ENCODE results near the gene TFF3.

TFF3 gene

GRCh38 chr21:42277593-42277992 is 37.6 kb downstream of the TFF3 start:
- no peaks in the 10 kb centered on the region for H4K20me1 ChIP-seq (ENCODE audit: low read depth, low read length)

GRCh38 chr21:42276526-42277154 is 38.6 kb downstream of the TFF3 start:
- no peak overlapping the region for H3K27ac ChIP-seq (ENCODE audit: low read depth, low read length)
- no peaks in the 10 kb centered on the region for H3K79me2 ChIP-seq (ENCODE audit: insufficient read depth, low read length)
- H3K9me2 ChIP-seq (replicated peaks; ENCODE audit: insufficient read depth, low read length): no peaks in the 10 kb centered on the region
- no peak for TF ChIP-seq EZH2phosphoT487 (conservative IDR thresholded peaks at IDR 0.05; ENCODE audit: low read length)
- TF ChIP-seq CTCF (IDR thresholded peaks at IDR 0.05; ENCODE audit: insufficient read depth, low read length, poor library complexity, severe bottlenecking): no peak
- H3K4me3 ChIP-seq (ENCODE audit: insufficient read depth, low read length, poor library complexity, severe bottlenecking): no peak overlapping the region
- H3F3A ChIP-seq (ENCODE audit: insufficient read depth): no peaks in the 10 kb centered on the region
- H3K9me3 ChIP-seq (ENCODE audit: insufficient read depth, low read length): no peaks in the 10 kb centered on the region
- no peak overlapping the region for H3K4me2 ChIP-seq (ENCODE audit: low read depth, low read length, poor library complexity, severe bottlenecking)
- H4K20me1 ChIP-seq (ENCODE audit: low read depth, low read length): no peaks in the 10 kb centered on the region
- no peaks in the 10 kb centered on the region for H3K36me3 ChIP-seq (ENCODE audit: low read length)
- H2AFZ ChIP-seq (ENCODE audit: low read depth, low read length, severe bottlenecking): no peak overlapping the region
- H3K27me3 ChIP-seq (ENCODE audit: low read length): no peaks in the 10 kb centered on the region
- no peak overlapping the region for H3K9ac ChIP-seq (ENCODE audit: low read length)

More at GRCh38 chr21:42277593-42277992, 37.6 kb downstream of the TFF3 start:
- Histone ChIP-seq H3K27ac (ENCODE audit: low read depth, low read length) (no peak overlapping the region), H3K36me3 (ENCODE audit: low read length) (no peaks in the 10 kb centered on the region), H3K9me3 (ENCODE audit: insufficient read depth, low read length) (no peaks in the 10 kb centered on the region), H3F3A (ENCODE audit: insufficient read depth) (no peaks in the 10 kb centered on the region), H2AFZ (ENCODE audit: low read depth, low read length, severe bottlenecking) (no peak overlapping the region), H3K9me2 (replicated peaks; ENCODE audit: insufficient read depth, low read length) (no peaks in the 10 kb centered on the region), H3K4me2 (ENCODE audit: low read depth, low read length, poor library complexity, severe bottlenecking) (no peak overlapping the region), H3K79me2 (ENCODE audit: insufficient read depth, low read length) (no peaks in the 10 kb centered on the region), H3K4me3 (ENCODE audit: insufficient read depth, low read length, poor library complexity, severe bottlenecking) (no peak overlapping the region), H3K27me3 (ENCODE audit: low read length) (no peaks in the 10 kb centered on the region), H3K9ac (ENCODE audit: low read length) (no peak overlapping the region)
- no peak for TF ChIP-seq CTCF (IDR thresholded peaks at IDR 0.05; ENCODE audit: insufficient read depth, low read length, poor library complexity, severe bottlenecking)
- TF ChIP-seq EZH2phosphoT487 (conservative IDR thresholded peaks at IDR 0.05; ENCODE audit: low read length): no peak

GRCh38 chr21:42276076-42276475 is 39.1 kb downstream of the TFF3 start:
- H3K27me3 ChIP-seq (ENCODE audit: low read length): no peaks in the 10 kb centered on the region
- H3K36me3 ChIP-seq (ENCODE audit: low read length): no peaks in the 10 kb centered on the region
- no peak overlapping the region for H3K4me3 ChIP-seq (ENCODE audit: insufficient read depth, low read length, poor library complexity, severe bottlenecking)
- H3K27ac ChIP-seq (ENCODE audit: low read depth, low read length): no peak overlapping the region
- H3K9ac ChIP-seq (ENCODE audit: low read length): no peak overlapping the region
- H3K9me3 ChIP-seq (ENCODE audit: insufficient read depth, low read length): no peaks in the 10 kb centered on the region
- H2AFZ ChIP-seq (ENCODE audit: low read depth, low read length, severe bottlenecking): no peak overlapping the region
- H4K20me1 ChIP-seq (ENCODE audit: low read depth, low read length): no peaks in the 10 kb centered on the region
- H3K4me2 ChIP-seq (ENCODE audit: low read depth, low read length, poor library complexity, severe bottlenecking): no peak overlapping the region
- no peaks in the 10 kb centered on the region for H3K9me2 ChIP-seq (replicated peaks; ENCODE audit: insufficient read depth, low read length)
- no peaks in the 10 kb centered on the region for H3F3A ChIP-seq (ENCODE audit: insufficient read depth)
- H3K79me2 ChIP-seq (ENCODE audit: insufficient read depth, low read length): no peaks in the 10 kb centered on the region
- TF ChIP-seq CTCF (IDR thresholded peaks at IDR 0.05; ENCODE audit: insufficient read depth, low read length, poor library complexity, severe bottlenecking): no peak
- no peak for TF ChIP-seq EZH2phosphoT487 (conservative IDR thresholded peaks at IDR 0.05; ENCODE audit: low read length)

Measured in SU-DHL-6 (cell line).